Pancreas (tissue), 10 donors: ENCODE data around the gene TWIST2. TPM values are rescaled to one million over a fixed set of nuclear protein-coding genes. Genes with fewer than 3 reads are reported as not detected.

Source experiments
- ATAC-seq, 4 donors: fragments of 200-7000 bp; cut with Tn5 transposase; one replicate each; pipeline versions ENCODE4 v1.8.0 to v1.9.1; 2020; ENCODE audit warnings: mild to moderate bottlenecking in 4 of 4, moderate library complexity in 4 of 4
- DNase-seq, 6 donors: peaks; one replicate each; pipeline ENCODE4 v3.0.0-alpha.2; 2020
- FAIRE-seq: peaks from 2 replicates; lab custom pipeline; 2012; peaks lifted over from hg19 to GRCh38; lab: Jason Lieb, UNC
- H3K27ac ChIP-seq, 4 donors: fragments of 200-600 bp; sonication (generic); 1 replicate in 3 of 4; 2 replicates in 1 of 4; pipeline versions ENCODE4 v1.5.0 to v1.8.0; 2020
- H3K27me3 ChIP-seq, 4 donors: fragments of 200-600 bp; one replicate each; pipeline ENCODE4 v1.8.0; 2021
- H3K36me3 ChIP-seq, 3 donors: fragments of 200-600 bp; sonication (generic) in 1 of 3; one replicate each; pipeline versions ENCODE4 v1.5.0 to v1.8.0; 2020 to 2021
- H3K4me1 ChIP-seq, 3 donors: fragments of 200-600 bp; one replicate each; pipeline ENCODE4 v1.8.0; 2021
- H3K4me3 ChIP-seq, 4 donors: fragments of 200-600 bp; sonication (generic) in 2 of 4; one replicate each; pipeline versions ENCODE4 v1.5.0 to v1.8.0; 2020 to 2021
- H3K9me3 ChIP-seq, 4 donors: fragments of 200-600 bp; one replicate each; pipeline ENCODE4 v1.8.0; 2021
- CTCF ChIP-seq, 4 donors: fragments of 200-600 bp; sonication (generic) in 3 of 4; IDR thresholded peaks; one replicate each; pipeline versions ENCODE4 v1.5.0 to v1.8.0; 2021; ENCODE audit warnings: antibody characterized with exemption in 4 of 4
- WGBS, 2 donors: extraction: QIAGEN DNeasy Blood & Tissue Kit; methylation state at CpG; one replicate each; pipeline ENCODE4 v1.1.7; 2013; 5-methylcytosine and 5-hydroxymethylcytosine counted together
- intact Hi-C, 3 donors: fragments of 100-400 bp; cut with DNase I; formaldehyde crosslinking; loops; one replicate each; pipeline versions ENCODE4 v1.11.1 to v1.14.2; 2022
- polyA plus RNA-seq, 2 donors: library from polyadenylated mRNA; stranded (reverse); fragments of 200-250 nt; gene quantifications; one replicate each; pipeline ENCODE4 v1.2.3, GENCODE V29; 2013
- total RNA-seq, 6 donors: library from RNA; stranded (reverse); fragmentation: NEBNext Ultra II Directional in 4 of 6; extraction: Animal tissue kit (Norgen Biotek cat#: 25700) in 4 of 6; gene quantifications; one replicate each; pipeline versions ENCODE4 v1.2.1 to v1.2.4, GENCODE V29; 2021 to 2023
- donor health status: healthy with polysubstance abuse.
- donor health status: DM: no; HTN: no; CAD: no; lungs with moderate emphysema.
- donor health status: DM: no; HTN: no; CAD: no.
- donor health status: control.
- donor health status: control.
- donor health status: Bipolar disorder and iron deficiency.
- donor health status: DM: yes; HTN: yes; CAD: no.
- donor health status: DM: no; HTN: no; CAD: no.
- donor health status: DM: no; HTN: no; CAD: no.
- donor health status: DM: yes; HTN: yes; CAD: no.

Gene TWIST2
- total and polyA plus RNA-seq, 8 donors: 0.31 to 3.0 (median 1.1) TPM

- Histone ChIP-seq H3K27me3 (no peaks in the 10 kb centered on the region), H3K4me3 (no peak overlapping the region), H3K27ac (no peak overlapping the region), H3K36me3 (no peaks in the 10 kb centered on the region), H3K9me3 (no peaks in the 10 kb centered on the region), H3K4me1 (no peaks in the 10 kb centered on the region)
- no peak for ATAC-seq
- no peak for TF ChIP-seq CTCF (IDR thresholded peaks at IDR 0.05)
- no peak for FAIRE-seq
- WGBS, 2 donors: 59 to 75% methylated on average over 8 of the region's 8 CpGs
- intact Hi-C loops: no loop called here
- no peak for DNase-seq
These were observed 30.3 kb downstream of the TWIST2 start for GRCh38 chr2:238878051-238878735.

- no peak for FAIRE-seq
- no peak overlapping the region for H3K27ac ChIP-seq
- 61 to 69% methylated on average over 6 of the region's 6 CpGs for WGBS, 2 donors
- intact Hi-C loops: no loop called here
- H3K4me3 ChIP-seq: no peak overlapping the region
- no peaks in the 10 kb centered on the region for H3K36me3 ChIP-seq
- no peaks in the 10 kb centered on the region for H3K4me1 ChIP-seq
- H3K9me3 ChIP-seq: no peaks in the 10 kb centered on the region
- ATAC-seq: no peak
- DNase-seq: no peak
- no peaks in the 10 kb centered on the region for H3K27me3 ChIP-seq
- no peak for TF ChIP-seq CTCF (IDR thresholded peaks at IDR 0.05)
These were observed 31.2 kb downstream of the TWIST2 start for GRCh38 chr2:238879043-238879442.

GRCh38 chr2:238879621-238880377 is 31.9 kb downstream of the TWIST2 start:
- no peak for FAIRE-seq

GRCh38 chr2:238881353-238882081 is 33.6 kb downstream of the TWIST2 start:
- no peak overlapping the region for H3K27ac ChIP-seq
- DNase-seq (no peak), ATAC-seq (no peak), FAIRE-seq (no peak)
- H3K4me1 ChIP-seq: no peaks in the 10 kb centered on the region
- 61 to 73% methylated on average over 7 of the region's 7 CpGs for whole genome bisulfite sequencing, 2 donors
- no peaks in the 10 kb centered on the region for H3K9me3 ChIP-seq
- intact Hi-C loops: no loop called here
- no peaks in the 10 kb centered on the region for H3K36me3 ChIP-seq
- TF ChIP-seq CTCF (IDR thresholded peaks at IDR 0.05): no peak
- no peaks in the 10 kb centered on the region for H3K27me3 ChIP-seq
- no peak overlapping the region for H3K4me3 ChIP-seq

More at GRCh38 chr2:238879621-238880377, 31.9 kb downstream of the TWIST2 start:
- WGBS, 2 donors: 75 to 79% methylated on average over 4 of the region's 4 CpGs
- ATAC-seq (no peak), DNase-seq (no peak)
- H3K27me3 ChIP-seq: no peaks in the 10 kb centered on the region
- intact Hi-C loops: no loop called here
- H3K27ac ChIP-seq: no peak overlapping the region
- no peaks in the 10 kb centered on the region for H3K36me3 ChIP-seq
- H3K4me3 ChIP-seq: no peak overlapping the region
- H3K4me1 ChIP-seq: no peaks in the 10 kb centered on the region
- no peak for TF ChIP-seq CTCF (IDR thresholded peaks at IDR 0.05)
- no peaks in the 10 kb centered on the region for H3K9me3 ChIP-seq
